GM23248 (cell line): Measurements from ENCODE around the gene FRMD1.

ENCODE experiments used
- EZH2 ChIP-seq: fragments of 200-600 bp; sonication (generic); IDR thresholded peaks from 2 replicates; pipeline ENCODE4 v1.6.1; 2018; ENCODE audit warnings: antibody characterized with exemption, mild to moderate bottlenecking; ENCODE audit not compliant: insufficient read depth, poor library complexity, severe bottlenecking
- EZH2phosphoT487 ChIP-seq: fragments of 200-600 bp; sonication (generic); IDR thresholded peaks from 2 replicates; pipeline ENCODE4 v1.6.1; 2018; ENCODE audit warnings: antibody characterized with exemption, moderate library complexity, mild to moderate bottlenecking, low read depth; ENCODE audit not compliant: insufficient read depth

GRCh38 chr6:168004023-168004422, 75.0 kb downstream of the FRMD1 start:
- TF ChIP-seq EZH2 (no peak), EZH2phosphoT487 (no peak)
